NCI-H2107 treated with DMSO at 0.1 percent for 48 hours (cell line): ENCODE measurements around the gene LPGAT1.
"Not testable (repeated sequence)": the region's sequence is repeated elsewhere in the genome, so short reads cannot be mapped to it uniquely, and the experiment has no call there.

Experiments
- DNase-seq: peaks from one replicate; lab custom pipeline; 2025; ENCODE audit not compliant: unreplicated experiment; lab: John Stamatoyannopoulos, UW

Gene LPGAT1, protein sequence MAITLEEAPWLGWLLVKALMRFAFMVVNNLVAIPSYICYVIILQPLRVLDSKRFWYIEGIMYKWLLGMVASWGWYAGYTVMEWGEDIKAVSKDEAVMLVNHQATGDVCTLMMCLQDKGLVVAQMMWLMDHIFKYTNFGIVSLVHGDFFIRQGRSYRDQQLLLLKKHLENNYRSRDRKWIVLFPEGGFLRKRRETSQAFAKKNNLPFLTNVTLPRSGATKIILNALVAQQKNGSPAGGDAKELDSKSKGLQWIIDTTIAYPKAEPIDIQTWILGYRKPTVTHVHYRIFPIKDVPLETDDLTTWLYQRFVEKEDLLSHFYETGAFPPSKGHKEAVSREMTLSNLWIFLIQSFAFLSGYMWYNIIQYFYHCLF

DNA sequence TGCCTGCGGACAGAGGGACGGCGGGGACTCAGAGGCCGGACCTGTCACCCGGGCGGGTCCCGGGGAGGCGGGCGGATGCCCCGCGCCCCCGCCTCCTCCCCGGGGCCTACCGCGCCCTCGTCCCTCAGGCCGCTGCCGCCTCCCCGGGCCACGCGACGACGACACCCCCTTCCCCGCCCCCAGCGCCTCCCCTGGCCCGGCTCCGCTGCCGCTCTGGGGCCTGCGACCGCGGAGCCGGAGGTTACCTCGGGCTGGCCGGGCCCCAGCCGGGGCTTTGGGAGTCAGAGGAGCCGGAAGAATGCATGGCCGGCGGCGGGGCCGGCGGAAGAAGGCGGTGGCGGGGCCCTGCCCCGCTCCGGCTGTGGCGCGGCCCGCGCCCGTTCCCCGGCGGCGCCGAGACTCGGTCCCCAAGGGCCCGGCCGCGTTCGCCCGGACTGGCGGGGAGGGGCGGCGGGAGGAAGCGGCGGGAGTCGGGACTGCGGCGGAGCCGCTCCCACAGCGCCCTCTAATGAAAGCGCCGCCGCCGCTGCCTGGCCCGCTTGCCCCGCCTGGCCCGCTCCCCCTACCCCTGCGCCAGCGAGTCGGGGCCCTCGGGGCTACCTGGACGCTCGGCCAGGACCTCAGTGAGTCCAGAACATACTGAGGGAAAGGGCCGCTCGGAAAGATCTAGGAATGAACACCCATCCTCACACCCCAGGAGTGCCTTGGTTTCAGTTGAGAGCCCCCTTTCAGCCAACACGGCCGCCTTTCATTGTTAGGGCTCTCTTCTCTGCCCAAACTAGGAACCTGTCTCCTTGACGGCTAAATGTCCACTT is at the start of gene LPGAT1:
Gene LPGAT1 (minus strand): TSS at position 436 of the 815 bp plus-strand sequence. CDS start 1,467 bp downstream, outside the sequence.
- peak; percentile 69 for DNase-seq

DNA sequence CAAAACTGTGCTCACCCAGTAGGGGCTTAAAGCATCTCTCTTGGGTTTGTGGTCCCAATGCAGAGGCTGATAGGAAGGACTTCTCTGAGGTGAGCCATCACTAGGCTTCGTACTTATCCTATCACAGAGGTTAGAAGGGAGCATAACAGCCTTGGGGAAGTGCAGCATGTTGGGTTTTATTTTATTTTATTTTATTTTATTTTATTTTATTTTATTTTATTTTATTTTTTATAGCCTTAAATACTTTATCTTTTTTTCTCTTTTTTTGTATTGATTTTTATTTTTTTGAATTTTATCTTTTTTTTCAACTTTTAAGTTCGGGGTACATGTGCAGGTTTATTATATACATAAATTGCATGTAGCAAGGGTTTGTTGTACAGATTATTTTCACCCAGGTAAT is 48.9 kb upstream of the LPGAT1 start:
- DNase-seq = no peak

DNA sequence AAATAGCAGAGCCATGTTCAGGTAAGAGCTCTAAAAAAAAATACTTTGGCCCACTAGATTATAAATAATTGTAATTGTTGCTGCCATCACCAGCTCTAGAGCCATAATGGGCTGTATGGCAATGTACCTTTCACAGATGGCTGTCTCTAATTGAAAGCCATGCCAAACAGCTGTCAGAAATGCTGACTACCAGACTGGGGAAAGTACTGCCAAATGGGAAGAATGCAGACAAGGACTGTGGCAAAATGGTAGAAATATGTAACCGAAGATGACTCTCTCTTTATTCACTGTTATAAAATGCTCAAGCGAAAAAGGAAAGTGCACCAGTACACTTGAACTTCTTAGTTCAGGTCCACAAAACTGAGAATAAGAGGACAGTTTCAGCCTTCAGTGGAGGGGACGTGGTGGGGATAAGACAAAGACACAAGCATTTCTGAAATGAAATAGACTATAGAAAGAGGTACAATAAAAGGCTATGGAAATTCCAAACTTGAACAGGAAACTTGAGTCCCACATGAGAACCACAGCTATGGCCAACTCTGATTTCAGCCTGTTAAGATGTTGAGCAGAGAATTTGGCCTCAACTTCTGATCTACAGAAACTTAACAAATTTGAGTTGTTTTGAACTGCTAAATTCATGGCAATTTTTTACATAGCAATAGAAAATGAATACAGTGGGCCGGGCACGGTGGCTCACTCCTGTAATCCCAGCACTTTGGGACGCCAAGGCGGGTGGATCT is 46.5 kb upstream of the LPGAT1 start:
- DNase-seq = no peak

DNA sequence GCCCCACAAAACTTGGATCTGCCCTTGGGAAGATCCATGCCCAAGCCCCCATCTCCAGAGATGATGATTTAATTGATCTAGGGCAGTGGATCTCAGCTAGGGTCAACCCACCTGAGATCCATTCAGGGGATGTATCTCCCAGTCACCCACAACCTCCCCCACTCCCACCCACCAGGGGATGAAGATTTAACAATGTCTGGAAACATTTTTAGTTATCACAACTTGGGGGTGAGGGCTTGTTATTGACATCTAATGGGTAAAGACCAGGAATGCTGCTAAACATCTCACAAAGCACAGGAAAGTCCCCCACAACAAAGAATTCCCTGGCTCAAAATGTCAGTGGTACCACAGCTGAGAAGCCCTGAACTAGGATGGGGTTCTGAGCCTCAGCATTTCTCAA is 45.0 kb upstream of the LPGAT1 start:
- no peak for DNase-seq

DNA sequence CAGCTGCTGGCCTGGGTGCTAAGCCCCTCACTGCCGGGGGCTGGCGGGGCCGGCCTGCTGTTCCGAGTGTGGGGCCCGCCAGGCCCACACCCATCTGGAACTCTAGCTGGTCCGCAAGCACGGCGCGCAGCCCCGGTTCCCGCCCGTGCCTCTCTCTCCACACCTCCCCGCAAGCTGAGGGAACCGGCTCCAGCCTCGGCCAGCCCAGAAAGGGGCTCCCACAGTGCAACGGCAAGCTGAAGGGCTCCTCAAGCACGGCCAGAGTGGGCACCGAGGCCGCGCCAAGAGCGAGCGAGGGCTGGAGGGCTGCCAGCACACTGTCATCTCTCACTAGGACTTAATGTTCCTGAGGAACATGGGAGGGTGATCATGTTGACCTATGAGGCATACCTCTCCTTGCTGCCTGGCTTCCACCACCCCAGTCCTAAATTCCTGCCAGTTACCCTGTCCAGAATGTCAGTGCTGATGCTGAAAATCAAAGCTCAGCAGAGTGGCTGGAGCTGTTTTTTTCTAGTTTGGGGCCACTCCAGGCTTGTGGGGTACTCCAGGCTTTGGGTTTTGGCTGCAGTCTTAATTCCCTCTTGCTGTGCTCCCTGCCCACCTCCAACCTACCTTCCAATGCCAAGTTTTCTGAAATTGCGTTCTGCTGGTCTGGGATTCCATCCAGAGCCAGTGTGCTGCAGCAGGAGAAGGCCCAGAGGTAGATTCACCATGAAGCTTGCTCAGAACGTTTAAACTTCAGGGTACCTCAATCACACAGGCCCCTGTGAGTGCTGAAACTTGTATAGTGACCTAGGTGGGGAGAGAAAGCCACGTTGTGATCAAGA is 44.2 kb upstream of the LPGAT1 start:
- DNase-seq = no peak

DNA sequence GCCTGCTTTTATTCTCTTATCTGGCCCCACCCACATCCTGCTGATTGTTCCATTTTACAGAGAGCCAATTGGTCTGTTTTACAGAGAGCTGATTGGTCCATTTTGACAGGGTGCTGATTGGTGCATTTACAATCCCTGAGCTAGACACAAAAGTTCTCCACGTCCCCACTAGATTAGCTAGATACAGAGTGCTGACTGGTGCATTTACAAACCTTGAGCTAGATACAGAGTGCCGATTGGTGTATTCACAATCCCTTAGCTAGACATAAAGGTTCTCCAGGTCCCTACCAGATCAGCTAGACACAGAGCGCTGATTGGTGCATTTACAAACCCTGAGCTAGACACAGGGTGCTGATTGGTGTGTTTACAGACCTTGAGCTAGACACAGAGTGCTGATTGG is 43.2 kb upstream of the LPGAT1 start:
- DNase-seq = not testable (repeated sequence)

DNA sequence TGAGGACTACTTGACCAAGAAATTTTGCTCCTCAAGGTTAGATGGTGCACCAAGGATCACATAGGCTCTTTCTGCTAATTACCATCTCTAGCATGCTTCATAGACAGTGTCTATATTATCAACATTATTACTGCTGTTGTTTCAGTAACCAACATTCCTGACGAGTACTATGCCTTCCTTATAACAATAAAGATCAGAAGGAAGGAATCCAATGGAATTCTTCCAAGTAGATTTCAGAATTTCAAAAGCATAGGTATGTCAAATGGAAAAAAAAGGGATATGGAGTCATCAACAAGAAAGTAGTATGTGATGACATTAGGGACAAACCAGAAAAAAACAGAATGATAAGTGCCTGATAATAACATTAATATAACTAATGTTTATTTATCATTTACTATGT is 39.6 kb upstream of the LPGAT1 start:
- no peak for DNase-seq

DNA sequence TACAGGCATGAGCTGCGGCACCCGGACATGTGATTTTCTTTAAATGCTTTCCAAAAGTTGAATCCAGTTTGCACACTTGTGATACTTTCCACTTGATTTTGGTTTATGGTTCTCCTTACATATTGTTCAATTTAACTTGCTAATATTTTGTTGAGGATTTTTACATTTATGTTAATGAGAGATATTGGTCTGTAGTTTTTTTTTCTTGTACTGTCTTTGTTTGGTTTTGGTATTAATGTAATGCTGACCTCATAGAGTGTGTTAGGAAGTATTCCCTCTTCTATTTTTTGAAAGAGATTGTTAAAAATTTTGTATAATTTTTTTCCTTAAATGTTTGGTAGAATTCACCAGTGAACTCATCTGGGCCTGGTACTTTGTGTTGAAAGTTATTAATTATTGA is 34.6 kb upstream of the LPGAT1 start:
- DNase-seq = no peak

DNA sequence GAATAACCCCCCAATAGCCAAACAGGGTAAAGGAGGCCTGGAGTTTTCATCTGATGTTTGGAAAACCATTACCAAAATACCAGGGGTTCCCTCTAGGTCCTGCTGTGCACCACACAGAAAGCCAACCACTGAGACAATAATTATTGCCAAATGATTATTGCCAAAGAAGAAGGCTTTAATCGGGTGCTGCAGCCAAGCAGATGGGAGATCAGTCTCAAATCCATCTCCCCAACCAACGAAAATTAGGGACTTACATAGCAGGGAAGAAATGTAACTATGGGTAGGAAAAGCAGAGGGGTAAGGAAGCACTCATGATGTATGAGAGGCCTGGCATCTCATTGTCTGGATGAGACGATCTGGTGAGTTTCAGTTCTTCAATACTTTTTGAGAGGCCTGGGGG is 28.8 kb upstream of the LPGAT1 start:
- DNase-seq = no peak

DNA sequence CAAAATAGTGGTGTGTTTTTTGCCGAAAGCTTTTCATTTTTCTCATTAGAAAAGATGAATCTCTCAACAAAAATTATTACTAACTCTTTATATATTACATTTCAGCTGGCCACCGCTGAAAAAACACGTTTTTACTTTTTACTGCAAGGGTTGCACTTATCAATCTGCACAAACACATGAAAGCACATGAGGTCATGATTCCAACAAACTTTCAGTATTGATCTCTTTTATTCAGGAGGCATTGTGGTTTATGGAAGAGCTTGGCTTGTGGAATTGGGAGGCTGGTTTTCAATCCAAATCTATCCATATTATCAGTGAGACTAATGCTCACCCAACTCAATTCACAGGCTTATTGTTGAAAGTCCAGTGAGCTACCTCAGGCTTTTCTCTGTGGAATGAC is 20.6 kb upstream of the LPGAT1 start:
- DNase-seq = no peak

DNA sequence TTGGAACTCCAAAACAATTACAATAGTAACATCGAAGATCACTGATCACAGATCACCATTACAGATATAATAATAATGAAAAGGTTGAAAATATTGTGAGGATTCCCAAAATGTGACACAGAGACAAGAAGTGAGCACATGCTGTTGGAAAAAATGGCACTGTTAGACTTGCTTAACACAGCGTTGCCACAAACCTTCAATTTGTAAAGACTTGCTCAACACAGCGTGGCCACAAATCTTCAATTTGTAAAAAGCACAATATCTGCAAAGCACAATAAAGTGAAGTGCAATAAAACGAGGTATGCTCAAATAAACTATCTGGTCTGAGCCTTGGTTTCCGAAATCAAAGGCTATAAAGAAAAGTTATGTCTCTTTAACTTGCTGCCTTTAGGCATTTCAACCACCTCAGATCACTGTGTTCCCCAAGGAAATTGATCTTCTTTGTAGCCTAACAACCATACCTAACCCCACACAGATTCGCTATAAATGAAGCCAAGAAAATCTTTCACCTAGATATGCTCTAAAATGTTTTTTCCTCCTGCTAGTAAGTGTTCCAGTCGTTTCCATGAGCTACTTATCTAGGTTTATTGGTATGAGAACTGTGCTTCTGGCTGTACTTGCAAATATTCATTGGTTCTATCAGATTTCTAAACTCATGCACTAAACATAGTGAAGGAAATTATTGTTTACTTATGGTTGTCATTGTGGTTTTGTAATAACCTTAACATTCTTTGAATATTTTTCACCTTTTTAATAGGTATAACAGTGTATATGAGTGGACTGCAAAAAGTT is 13.1 kb upstream of the LPGAT1 start:
- DNase-seq = no peak

DNA sequence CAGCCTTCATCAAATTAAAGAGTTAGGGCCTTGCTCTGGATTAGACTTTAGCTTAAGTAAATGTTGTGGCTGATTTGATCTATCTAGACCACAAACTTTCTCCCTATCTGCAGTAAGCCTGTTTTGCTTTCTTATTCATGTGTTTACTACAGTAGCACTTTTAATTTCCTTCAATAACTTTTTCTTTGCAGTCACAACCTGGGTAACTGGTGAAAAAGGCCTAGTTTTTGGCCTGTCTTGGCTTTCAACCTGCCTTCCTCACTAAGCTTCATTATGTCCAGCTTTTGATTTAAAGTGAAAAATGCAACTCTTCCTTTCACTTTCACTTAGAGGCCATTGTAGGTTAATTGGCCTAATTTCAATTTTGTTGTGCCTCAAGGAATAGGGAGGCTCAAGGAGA is 12.5 kb upstream of the LPGAT1 start:
- no peak for DNase-seq

DNA sequence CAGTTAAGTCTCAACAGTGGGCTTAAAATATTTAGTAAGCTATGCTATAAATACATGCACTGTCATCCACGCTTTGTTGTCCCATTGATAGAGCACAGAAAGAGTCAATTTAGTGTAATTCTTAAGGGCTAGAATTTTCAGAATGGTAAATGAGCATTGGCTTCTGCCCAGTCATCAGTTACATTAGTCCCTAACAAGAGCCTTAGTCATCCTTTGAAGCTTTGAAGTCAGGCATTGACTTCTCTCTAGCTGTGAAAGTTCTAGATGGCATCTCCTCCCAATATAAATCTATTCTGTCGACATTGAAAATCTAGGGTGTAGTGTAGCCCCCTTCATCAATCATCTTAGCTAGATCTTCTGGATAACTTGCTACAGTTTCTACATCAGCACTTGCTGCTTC is 12.0 kb upstream of the LPGAT1 start:
- DNase-seq = no peak

DNA sequence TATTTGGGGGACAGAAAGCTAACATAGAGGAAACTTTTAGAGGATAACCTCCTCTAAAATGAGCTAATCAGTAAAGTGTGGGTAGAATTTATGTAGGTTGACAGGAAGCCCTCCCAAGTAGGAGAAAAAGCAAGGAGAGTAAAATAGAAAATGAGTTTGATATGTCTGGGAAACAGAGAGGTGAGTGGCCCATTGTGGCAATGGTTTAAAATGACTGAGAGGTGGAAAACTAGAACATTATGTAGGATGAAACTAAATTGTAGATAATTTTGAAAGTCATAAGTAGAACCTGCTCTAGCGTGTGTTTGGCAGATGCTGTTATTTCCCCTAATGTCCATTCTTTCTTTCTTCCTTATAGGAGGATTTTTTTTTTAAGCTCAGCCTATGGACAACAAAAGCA is 8.5 kb upstream of the LPGAT1 start:
- no peak for DNase-seq

DNA sequence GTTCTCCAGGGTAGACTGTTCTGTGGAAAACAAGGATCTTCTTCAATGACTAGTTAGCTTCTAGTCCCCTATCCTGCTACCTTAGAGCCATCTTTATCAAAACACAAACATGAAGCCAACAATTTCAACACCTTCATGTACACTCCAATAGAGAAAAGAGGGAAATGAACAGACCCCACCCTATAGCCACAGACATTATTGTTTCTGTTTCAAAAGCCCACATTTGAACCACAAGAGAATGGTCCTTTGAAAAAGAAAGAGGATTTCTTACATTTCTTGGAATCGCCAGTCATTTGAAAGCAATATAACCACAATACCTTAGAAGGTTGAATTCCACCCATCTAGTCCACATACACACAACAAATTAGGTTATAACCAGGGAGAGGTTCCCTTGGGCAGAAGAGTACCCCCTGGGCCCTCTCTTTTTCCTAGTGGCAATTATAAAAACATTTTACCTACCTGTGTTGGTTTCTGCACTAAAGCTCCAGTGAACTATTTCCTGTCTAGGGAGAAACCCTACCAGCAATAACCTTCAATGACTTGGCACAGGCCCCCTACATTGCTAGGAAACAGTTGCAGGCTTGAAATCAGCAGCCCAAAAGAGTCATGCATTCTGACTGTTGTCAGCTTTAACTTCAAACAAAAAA is 2.7 kb upstream of the LPGAT1 start:
- DNase-seq = no peak

DNA sequence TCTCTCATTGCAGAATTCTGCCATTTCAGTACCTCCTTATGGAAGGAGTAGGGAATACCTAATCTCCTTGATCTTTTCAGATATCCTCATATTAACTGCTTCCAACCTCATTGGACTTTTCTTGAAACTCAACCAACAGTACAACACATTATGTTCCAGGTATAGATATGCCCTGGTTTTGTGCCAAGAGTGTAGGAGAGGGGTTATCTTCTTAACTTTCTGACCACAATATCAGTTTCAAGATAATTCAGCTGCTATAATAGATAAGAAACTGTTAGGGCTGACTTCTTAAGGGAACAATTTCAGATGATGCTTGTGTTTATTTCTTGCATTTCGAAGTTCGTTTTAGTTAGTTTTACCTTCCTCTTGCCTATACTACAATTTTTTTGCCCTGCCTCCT is 2.1 kb upstream of the LPGAT1 start:
- DNase-seq = no peak

DNA sequence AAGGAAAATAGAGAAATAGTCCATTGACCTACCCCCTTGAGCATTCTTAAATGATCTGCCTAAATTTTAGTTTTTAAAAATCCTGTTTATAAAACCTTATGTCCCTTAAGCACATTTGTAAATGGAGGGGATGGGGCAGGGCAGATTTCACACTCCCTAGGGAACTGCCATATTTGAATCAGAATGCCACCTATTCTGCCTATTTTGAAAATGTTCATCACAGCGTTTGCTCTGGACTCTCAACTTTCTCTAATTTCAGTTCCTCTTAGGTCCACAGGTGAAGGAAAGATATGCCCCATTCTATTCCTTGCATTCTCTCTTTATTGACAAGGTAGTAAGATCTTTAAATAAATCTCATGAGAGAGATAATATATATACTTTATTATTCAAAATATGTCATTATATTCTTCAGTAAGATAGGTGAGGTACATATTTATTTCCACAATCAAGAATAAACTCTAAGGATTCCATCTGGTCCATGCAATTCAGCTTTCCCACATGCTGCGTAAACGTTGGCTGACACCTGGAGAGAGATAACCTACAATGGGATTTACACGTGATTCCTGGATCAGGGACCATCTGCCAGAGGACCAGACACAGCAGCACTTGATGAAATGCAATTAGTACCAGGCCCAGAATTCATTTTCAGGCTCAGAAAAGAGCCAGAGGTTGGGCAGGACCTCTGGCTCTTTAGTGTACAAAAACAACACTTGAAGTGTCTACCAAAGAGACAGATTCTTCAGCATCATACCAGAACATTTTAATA is 1.2 kb upstream of the LPGAT1 start:
- no peak for DNase-seq

DNA sequence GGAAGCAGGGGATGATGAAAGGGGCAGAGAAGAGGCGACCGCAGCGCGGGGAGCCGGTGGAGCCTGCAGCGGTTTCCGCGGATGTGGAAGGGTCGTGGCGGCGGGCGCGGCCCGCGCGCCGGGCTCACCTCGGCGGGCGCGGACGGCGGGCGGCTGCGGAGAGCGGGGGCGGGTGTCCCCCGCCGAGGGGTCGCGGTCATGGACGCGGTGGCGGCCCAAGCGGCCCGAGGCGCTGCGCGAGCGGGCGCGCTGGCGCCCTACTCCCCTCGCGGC is 572 bp downstream of the LPGAT1 start:
- DNase-seq = no peak
